DND-41 (cell line): ENCODE results near the gene SH3TC2.

ENCODE experiments used
- CTCF ChIP-seq: IDR thresholded peaks from 2 replicates; pipeline ENCODE4 v1.5.1; 2012; ENCODE audit warnings: borderline replicate concordance, low read length, moderate library complexity, mild to moderate bottlenecking; ENCODE audit not compliant: poor library complexity, severe bottlenecking; ENCODE audit errors: extremely low read depth
- EZH2 ChIP-seq: IDR thresholded peaks from 3 replicates; pipeline ENCODE4 v1.6.1; 2012; ENCODE audit warnings: borderline replicate concordance, low read depth, mild to moderate bottlenecking, moderate library complexity, low read length, inconsistent platforms; ENCODE audit not compliant: severe bottlenecking

DNA sequence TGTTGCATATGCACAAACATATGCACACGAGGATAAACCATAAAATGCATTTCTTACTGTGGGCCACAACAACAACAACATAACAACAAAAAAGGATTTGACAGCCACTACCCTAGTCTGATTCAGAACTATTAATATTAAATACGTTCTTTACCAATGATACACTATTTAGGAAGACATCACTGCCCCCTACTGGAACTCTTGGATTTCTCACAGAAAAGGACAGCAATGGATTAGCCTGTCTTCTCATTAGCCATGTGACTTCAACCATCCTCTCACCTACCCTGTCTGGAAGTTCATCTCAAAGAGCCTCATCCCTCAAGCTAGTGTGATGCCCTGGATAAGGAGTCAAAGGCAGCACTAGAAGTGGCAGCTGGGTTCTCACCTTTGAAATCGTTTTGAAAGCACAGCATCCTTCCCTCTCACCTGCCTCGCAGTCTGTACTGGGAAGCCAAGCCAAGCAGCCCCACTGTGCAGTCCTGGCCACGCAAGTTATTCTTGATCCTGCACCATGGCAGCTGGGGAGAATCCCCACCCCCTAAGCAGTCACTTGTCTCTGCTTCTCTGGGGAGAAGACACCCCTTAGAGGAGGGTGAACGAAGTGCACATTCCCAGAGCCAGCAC is 64.6 kb downstream of the SH3TC2 start:
- TF ChIP-seq CTCF, result peak; percentile 64
- no peak for TF ChIP-seq EZH2
